KMS-11 (cell line): ENCODE data around the gene SEMA5A.

ENCODE experiments used
- H2AFZ ChIP-seq: fragments of 200-600 bp; sonication (generic); 2 replicates; pipeline ENCODE4 v1.6.1; 2016; ENCODE audit warnings: antibody characterized with exemption, mixed run types, low read depth
- H3K27ac ChIP-seq: fragments of 200-600 bp; sonication (generic); 2 replicates; pipeline ENCODE4 v1.6.1; 2016; ENCODE audit warnings: mild to moderate bottlenecking, mixed run types
- H3K27me3 ChIP-seq: fragments of 200-600 bp; sonication (generic); 2 replicates; pipeline ENCODE4 v1.6.1; 2017; ENCODE audit warnings: mild to moderate bottlenecking, low read depth, mixed run types, moderate library complexity; ENCODE audit not compliant: insufficient read depth
- H3K36me3 ChIP-seq: fragments of 200-600 bp; sonication (generic); 2 replicates; pipeline ENCODE4 v1.6.1; 2017; ENCODE audit warnings: mild to moderate bottlenecking, mixed run types; ENCODE audit not compliant: insufficient read depth
- H3K4me1 ChIP-seq: fragments of 200-600 bp; sonication (generic); 2 replicates; pipeline ENCODE4 v1.6.1; 2016; ENCODE audit warnings: mild to moderate bottlenecking, low read depth, mixed run types; ENCODE audit not compliant: poor library complexity, severe bottlenecking
- H3K4me2 ChIP-seq: fragments of 200-600 bp; sonication (generic); 2 replicates; pipeline ENCODE4 v1.7.0; 2016; ENCODE audit warnings: mild to moderate bottlenecking, mixed run types
- H3K4me3 ChIP-seq: fragments of 200-600 bp; sonication (generic); IDR thresholded peaks from 2 replicates; pipeline ENCODE4 v1.6.1; 2017; ENCODE audit warnings: low read depth, low read length, mixed read lengths; ENCODE audit not compliant: insufficient read depth
- H3K79me2 ChIP-seq: fragments of 200-600 bp; sonication (generic); 2 replicates; pipeline ENCODE4 v1.6.1; 2016; ENCODE audit warnings: low read depth, mixed run types; ENCODE audit not compliant: insufficient read depth
- H3K9ac ChIP-seq: fragments of 200-600 bp; sonication (generic); 2 replicates; pipeline ENCODE4 v1.6.1; 2016; ENCODE audit warnings: mild to moderate bottlenecking, mixed run types
- H4K20me1 ChIP-seq: fragments of 200-600 bp; sonication (generic); 2 replicates; pipeline ENCODE4 v1.6.1; 2016; ENCODE audit warnings: mild to moderate bottlenecking, mixed run types; ENCODE audit not compliant: insufficient read depth
- CTCF ChIP-seq: fragments of 200-600 bp; sonication (generic); conservative IDR thresholded peaks from 2 replicates; pipeline ENCODE4 v1.6.1; 2017; ENCODE audit warnings: low read depth, mild to moderate bottlenecking, antibody characterized with exemption, low read length, moderate library complexity, mixed read lengths

SEMA5A gene

DNA sequence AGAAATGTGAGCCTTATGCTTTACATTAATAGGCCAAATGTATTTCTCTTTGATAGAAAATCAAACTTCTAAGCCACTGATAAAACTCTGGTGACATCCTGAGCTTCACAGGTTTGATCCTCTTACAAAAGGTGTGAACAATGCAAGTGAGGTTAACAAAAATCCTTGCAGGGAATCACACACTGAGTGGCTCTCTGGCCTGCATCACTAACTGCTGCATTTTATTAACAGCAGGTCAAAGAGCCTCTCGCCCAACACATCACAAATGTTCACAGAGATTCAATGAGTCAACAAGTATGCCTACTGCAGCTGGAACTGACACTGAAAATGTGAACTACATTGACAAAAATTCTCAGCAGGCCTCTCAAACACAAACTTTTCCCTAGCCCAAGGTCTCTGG lies 122.3 kb downstream of the SEMA5A start:
- TF ChIP-seq CTCF, result no peak
- H4K20me1 ChIP-seq, result no peaks in the 10 kb centered on the region
- H3K4me1 ChIP-seq, result peaks cover 19% of the 10 kb centered on the region
- no peaks in the 10 kb centered on the region for H3K79me2 ChIP-seq
- H3K4me3 ChIP-seq, result no peak overlapping the region
- no peak overlapping the region for H3K4me2 ChIP-seq
- no peak overlapping the region for H2AFZ ChIP-seq
- H3K27ac ChIP-seq, result no peak overlapping the region
- H3K9ac ChIP-seq, result no peak overlapping the region
- H3K27me3 ChIP-seq, result no peaks in the 10 kb centered on the region
- no peaks in the 10 kb centered on the region for H3K36me3 ChIP-seq

DNA sequence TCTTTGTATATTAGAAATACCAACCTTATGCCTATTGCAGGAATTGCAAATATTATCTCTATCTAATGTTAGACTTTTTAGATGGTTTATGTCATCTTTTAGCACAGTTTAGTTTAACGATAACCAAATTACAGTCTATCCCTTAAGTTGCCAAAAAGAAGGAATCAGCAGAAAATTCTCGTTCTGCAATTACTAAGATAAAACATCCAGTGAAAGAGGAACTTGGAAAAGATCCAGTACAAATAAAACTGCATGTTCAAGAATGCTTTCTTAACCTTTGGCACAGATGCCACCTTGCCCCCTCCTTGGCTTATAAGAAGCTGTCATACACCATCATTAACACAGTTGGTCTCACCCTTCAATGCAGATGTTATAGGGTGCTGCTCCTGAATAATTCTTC lies 124.0 kb downstream of the SEMA5A start:
- H4K20me1 ChIP-seq, result no peaks in the 10 kb centered on the region
- H3K9ac ChIP-seq, result no peak overlapping the region
- no peak overlapping the region for H3K27ac ChIP-seq
- H3K4me2 ChIP-seq, result no peak overlapping the region
- no peaks in the 10 kb centered on the region for H3K27me3 ChIP-seq
- TF ChIP-seq CTCF, result no peak
- H3K36me3 ChIP-seq, result no peaks in the 10 kb centered on the region
- H3K79me2 ChIP-seq, result no peaks in the 10 kb centered on the region
- no peak overlapping the region for H2AFZ ChIP-seq
- H3K4me3 ChIP-seq, result no peak overlapping the region
- peaks cover 19% of the 10 kb centered on the region for H3K4me1 ChIP-seq

GRCh38 chr5:9419794-9420193 lies 126.1 kb downstream of the SEMA5A start:
- H3K9ac ChIP-seq, result no peak overlapping the region
- H3K36me3 ChIP-seq, result no peaks in the 10 kb centered on the region
- H3K4me3 ChIP-seq, result no peak overlapping the region
- H3K4me2 ChIP-seq, result peak overlapping the region; percentile 26; the same call in 1 of the 2 replicates
- H3K79me2 ChIP-seq, result no peaks in the 10 kb centered on the region
- H4K20me1 ChIP-seq, result no peaks in the 10 kb centered on the region
- no peak overlapping the region for H3K27ac ChIP-seq
- TF ChIP-seq CTCF, result no peak
- no peak overlapping the region for H2AFZ ChIP-seq
- H3K4me1 ChIP-seq, result peaks cover 19% of the 10 kb centered on the region
- no peaks in the 10 kb centered on the region for H3K27me3 ChIP-seq

DNA sequence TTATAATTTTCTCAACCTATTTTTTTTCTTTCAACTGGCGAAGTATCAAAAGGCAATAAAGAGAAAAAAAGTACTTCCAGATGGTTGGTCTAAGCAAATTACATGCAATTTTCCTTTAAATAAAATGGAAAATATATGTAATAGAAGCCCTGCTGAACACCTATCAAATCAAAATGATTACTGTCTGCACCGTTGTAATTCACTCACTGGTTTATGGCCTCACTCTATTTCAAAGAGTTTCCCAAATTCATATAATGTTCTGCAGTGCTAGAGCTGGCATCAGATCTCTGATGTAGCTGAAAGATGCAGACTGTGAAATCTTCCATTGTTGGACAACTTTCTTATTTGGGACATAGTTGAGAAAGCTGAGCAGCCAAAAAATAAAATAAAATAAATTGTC lies 130.3 kb downstream of the SEMA5A start:
- H3K4me2 ChIP-seq, result no peak overlapping the region
- no peaks in the 10 kb centered on the region for H3K79me2 ChIP-seq
- no peaks in the 10 kb centered on the region for H3K36me3 ChIP-seq
- no peak overlapping the region for H3K9ac ChIP-seq
- H4K20me1 ChIP-seq, result no peaks in the 10 kb centered on the region
- H3K27ac ChIP-seq, result no peak overlapping the region
- H2AFZ ChIP-seq, result no peak overlapping the region
- no peaks in the 10 kb centered on the region for H3K27me3 ChIP-seq
- TF ChIP-seq CTCF, result no peak
- peaks cover 18% of the 10 kb centered on the region for H3K4me1 ChIP-seq
- no peak overlapping the region for H3K4me3 ChIP-seq

DNA sequence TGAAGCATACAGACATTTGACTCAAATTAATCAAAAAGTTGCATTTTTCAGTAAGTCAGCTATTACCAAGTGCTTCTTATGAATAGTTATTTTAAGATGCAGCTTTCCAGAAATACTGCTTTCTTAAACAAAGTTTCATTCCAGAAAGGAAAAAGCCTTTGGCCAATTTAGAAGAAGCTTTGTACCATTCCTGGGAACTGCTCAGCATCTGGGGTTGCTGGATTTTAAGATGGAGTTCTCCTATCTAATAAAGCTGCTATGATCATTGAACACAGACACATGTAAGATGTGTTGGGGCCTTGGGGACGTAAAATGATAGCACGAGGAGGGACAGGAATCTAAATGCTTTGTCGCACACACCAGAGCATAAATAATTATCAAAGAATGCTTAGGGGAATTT lies 130.8 kb downstream of the SEMA5A start:
- Histone ChIP-seq H3K9ac (no peak overlapping the region), H3K4me1 (peaks cover 13% of the 10 kb centered on the region)

More for the DNA sequence above, 130.8 kb downstream of the SEMA5A start:
- H2AFZ ChIP-seq, result no peak overlapping the region
- H3K27ac ChIP-seq, result no peak overlapping the region
- no peaks in the 10 kb centered on the region for H3K79me2 ChIP-seq
- H3K27me3 ChIP-seq, result no peaks in the 10 kb centered on the region
- no peak overlapping the region for H3K4me2 ChIP-seq
- H3K36me3 ChIP-seq, result no peaks in the 10 kb centered on the region
- no peak overlapping the region for H3K4me3 ChIP-seq
- H4K20me1 ChIP-seq, result no peaks in the 10 kb centered on the region
- no peak for TF ChIP-seq CTCF
